Right cardiac atrium (tissue), 5 donors: ENCODE measurements around the gene MYMX. TPM values are rescaled to one million over a fixed set of nuclear protein-coding genes. Genes with fewer than 3 reads are reported as not detected.
"Not testable (repeated sequence)": the region's sequence is repeated elsewhere in the genome, so short reads cannot be mapped to it uniquely, and the experiment has no call there.

Source experiments
- ATAC-seq, 2 donors: fragments of 200-7000 bp; cut with Tn5 transposase; one replicate each; pipeline versions ENCODE4 v1.8.0 to v1.9.1; 2020; ENCODE audit warnings: moderate library complexity in 2 of 2, mild to moderate bottlenecking in 1 of 2
- DNase-seq, 3 donors: peaks; one replicate each; pipeline ENCODE4 v3.0.0-alpha.2; 2020
- H3K27ac ChIP-seq: one replicate; pipeline ENCODE4 v1.5.1; 2013; ENCODE audit warnings: mild to moderate bottlenecking, low read length, control low read depth, moderate library complexity
- H3K27me3 ChIP-seq: one replicate; pipeline ENCODE4 v1.6.1; 2013; ENCODE audit not compliant: control insufficient read depth, insufficient read depth
- H3K4me1 ChIP-seq: one replicate; pipeline ENCODE4 v1.6.1; 2013; ENCODE audit warnings: low read length; ENCODE audit not compliant: control insufficient read depth, insufficient read depth
- H3K4me3 ChIP-seq: one replicate; pipeline ENCODE4 v1.5.1; 2013; ENCODE audit warnings: low read length, control low read depth
- H3K9me3 ChIP-seq: one replicate; pipeline ENCODE4 v1.6.1; 2013; ENCODE audit warnings: low read length; ENCODE audit not compliant: control insufficient read depth
- WGBS: extraction: QIAGEN DNeasy Blood & Tissue Kit; methylation state at CpG from one replicate; pipeline ENCODE4 v1.1.7; 2013; 5-methylcytosine and 5-hydroxymethylcytosine counted together
- intact Hi-C, 4 donors: fragments of 100-400 bp; cut with DNase I; formaldehyde crosslinking; loops; one replicate each; pipeline versions ENCODE4 v1.11.0 to v1.14.0; 2022 to 2023
- polyA plus RNA-seq: library from polyadenylated mRNA; stranded (reverse); fragments of 200-250 nt; gene quantifications from one replicate; pipeline ENCODE4 v1.2.3, GENCODE V29; 2013
- total RNA-seq, 4 donors: library from RNA; stranded (reverse); fragmentation: NEBNext Ultra II Directional; extraction: Animal tissue kit (Norgen Biotek cat#: 25700); gene quantifications; one replicate each; pipeline ENCODE4 v1.2.1, GENCODE V29; 2021
- donor health status: healthy with polysubstance abuse.
- donor health status: DM: no; HTN: yes; CAD: no.
- donor health status: DM: no; HTN: no; CAD: no.
- donor health status: DM: no; HTN: yes; CAD: no; lungs with severe emphysema.
- donor health status: DM: yes; HTN: yes; CAD: no.

MYMX gene
- total and polyA plus RNA-seq, 5 donors, result 0.54 to 2.3 (median 0.83) TPM

GRCh38 chr6:44188819-44189218 is 27.9 kb upstream of the MYMX start:
- intact Hi-C loops, result no loop called here
- no peaks in the 10 kb centered on the region for H3K4me1 ChIP-seq
- ATAC-seq (no peak), DNase-seq (no peak)
- 89% methylated on average over 2 of the region's 2 CpGs for WGBS
- no peaks in the 10 kb centered on the region for H3K9me3 ChIP-seq
- H3K27ac ChIP-seq, result no peak overlapping the region
- H3K27me3 ChIP-seq, result no peaks in the 10 kb centered on the region
- H3K4me3 ChIP-seq, result no peak overlapping the region

DNA sequence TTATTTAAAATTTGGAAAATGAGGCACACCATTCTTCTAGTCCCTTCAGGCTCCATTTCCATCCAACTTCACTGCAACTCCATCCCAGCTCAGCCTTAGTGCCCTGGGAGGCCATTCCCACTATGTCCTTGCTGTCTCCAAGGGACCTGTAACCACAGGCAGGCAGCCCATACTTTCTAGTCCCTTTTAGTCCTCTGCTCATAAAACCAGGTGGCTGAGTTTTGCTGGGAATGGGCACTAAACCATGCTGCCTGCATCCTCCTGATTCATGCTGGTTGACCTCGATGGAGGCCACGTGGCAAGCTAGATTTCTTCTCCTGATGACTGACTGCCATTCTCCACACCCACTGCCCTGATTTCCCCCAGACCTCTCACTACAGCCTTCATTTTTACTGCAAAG is 27.5 kb upstream of the MYMX start:
- Histone ChIP-seq H3K4me3 (no peak overlapping the region), H3K27ac (no peak overlapping the region), H3K9me3 (no peaks in the 10 kb centered on the region), H3K4me1 (no peaks in the 10 kb centered on the region), H3K27me3 (no peaks in the 10 kb centered on the region)
- 75% methylated on average over 2 of the region's 2 CpGs for WGBS
- no peak for DNase-seq
- intact Hi-C loops, result no loop called here
- no peak for ATAC-seq

DNA sequence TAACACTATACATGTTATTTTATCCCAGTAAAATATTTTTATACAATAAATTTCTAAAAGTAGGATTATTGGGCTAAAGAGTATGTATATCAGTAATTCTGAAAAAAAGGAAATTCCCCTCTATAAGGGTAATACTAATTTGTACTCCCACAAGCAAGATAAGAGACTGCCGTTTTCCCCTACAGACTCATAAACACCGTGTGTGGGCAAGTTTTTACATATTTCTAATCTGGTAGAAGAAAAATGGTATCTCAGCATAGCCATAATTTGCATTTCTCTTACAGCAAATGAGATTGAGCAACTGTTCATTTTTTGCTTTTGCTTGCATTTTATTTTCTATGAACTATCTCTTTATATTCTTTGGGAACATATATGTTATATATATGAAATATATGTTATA is 26.0 kb upstream of the MYMX start:
- H3K27me3 ChIP-seq, result no peaks in the 10 kb centered on the region
- H3K4me3 ChIP-seq, result no peak overlapping the region
- intact Hi-C loops, result no loop called here
- ATAC-seq (no peak), DNase-seq (no peak)
- WGBS, result 32% methylated on average over 2 of the region's 2 CpGs
- H3K4me1 ChIP-seq, result no peaks in the 10 kb centered on the region
- no peaks in the 10 kb centered on the region for H3K9me3 ChIP-seq
- H3K27ac ChIP-seq, result no peak overlapping the region

DNA sequence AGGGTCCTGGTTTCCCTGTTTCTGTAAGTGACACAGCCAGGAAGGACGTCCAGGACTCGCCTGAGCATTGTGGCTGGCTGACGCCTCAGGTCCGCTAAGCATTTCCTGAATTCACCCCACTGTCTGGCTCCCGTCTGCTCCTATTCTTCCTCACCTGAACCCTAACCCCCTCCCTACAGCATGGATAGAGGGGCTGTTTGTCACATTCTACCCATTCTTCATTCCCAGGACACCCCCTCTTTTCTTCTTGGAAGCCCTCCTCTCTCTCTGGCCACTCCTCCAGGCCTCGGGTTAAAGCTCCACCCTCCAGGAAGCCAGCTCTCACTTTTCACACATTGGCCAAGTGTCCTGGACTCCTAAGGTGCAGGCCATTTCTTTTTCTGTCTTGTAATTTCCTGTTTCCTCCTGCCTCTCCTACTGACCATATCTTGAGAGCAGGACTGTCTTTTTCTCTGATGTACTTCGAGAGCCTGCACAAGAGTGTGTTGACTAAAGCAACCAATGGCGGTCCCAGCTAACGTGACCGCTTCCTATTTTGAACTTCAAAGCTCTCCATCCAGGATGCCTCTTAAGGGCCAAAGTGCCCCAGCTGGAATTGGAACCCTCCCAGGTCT is 24.2 kb upstream of the MYMX start:
- H3K27ac ChIP-seq, result no peak overlapping the region
- ATAC-seq (peak; percentile 79 to 94), DNase-seq (no peak)
- no peaks in the 10 kb centered on the region for H3K27me3 ChIP-seq
- no peaks in the 10 kb centered on the region for H3K4me1 ChIP-seq
- H3K4me3 ChIP-seq, result peak overlapping the region; percentile 1
- H3K9me3 ChIP-seq, result no peaks in the 10 kb centered on the region
- intact Hi-C loops, result no loop called here
- 40% methylated on average over 10 of the region's 10 CpGs for WGBS

DNA sequence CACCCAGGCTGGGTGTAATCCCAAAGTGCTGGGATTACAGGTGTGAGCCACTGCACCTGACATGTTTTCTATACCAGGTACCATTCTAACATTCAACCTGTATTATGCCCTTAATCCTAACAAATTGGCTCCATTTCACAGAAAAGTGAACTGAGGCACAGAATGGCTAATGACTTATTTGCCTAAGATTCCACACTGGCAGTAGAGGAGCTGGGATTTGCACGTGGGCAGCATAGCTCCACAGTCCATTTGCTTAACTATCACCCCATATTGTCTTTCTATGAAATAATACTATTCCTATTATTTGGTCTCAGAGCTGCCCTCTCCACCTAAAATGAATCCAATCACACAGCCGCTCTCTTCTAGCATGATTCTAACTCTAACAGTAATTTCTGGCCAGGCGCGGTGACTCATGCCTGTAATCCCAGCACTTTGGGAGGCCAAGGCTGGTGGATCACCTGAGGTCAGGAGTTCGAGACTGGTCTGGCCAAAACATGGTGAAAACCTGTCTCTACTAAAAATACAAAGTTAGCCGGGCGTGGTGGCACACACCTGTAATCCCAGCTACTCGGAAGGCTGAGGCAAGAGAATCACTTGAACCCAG is 23.3 kb upstream of the MYMX start:
- WGBS, result 94% methylated on average over 8 of the region's 8 CpGs
- H3K27ac ChIP-seq, result no peak overlapping the region
- no peaks in the 10 kb centered on the region for H3K9me3 ChIP-seq
- ATAC-seq (no peak), DNase-seq (no peak)
- no peaks in the 10 kb centered on the region for H3K4me1 ChIP-seq
- no peak overlapping the region for H3K4me3 ChIP-seq
- intact Hi-C loops, result no loop called here
- H3K27me3 ChIP-seq, result no peaks in the 10 kb centered on the region

DNA sequence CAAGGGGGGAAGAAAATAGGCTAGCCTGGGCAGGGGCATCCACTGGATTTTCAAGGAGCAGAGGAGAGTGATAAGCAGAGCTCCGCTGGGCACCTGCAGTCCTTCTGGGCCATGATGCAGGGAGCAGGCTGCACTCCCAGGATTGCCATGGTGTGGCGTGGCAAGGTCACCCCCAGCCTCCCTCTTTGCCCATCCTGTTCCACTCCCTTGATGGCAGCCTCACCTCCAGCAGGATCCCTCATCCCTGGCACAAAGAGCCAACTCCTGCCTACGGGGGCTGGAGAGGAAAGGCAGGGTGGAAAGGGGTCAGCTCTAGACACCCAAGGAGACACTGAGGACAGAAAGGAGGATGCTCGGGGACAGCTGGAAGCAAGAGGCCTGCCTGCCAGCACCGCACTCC is 22.4 kb upstream of the MYMX start:
- H3K4me1 ChIP-seq, result no peaks in the 10 kb centered on the region
- DNase-seq (no peak), ATAC-seq (no peak)
- intact Hi-C loops, result no loop called here
- no peak overlapping the region for H3K27ac ChIP-seq
- H3K27me3 ChIP-seq, result no peaks in the 10 kb centered on the region
- H3K9me3 ChIP-seq, result no peaks in the 10 kb centered on the region
- no peak overlapping the region for H3K4me3 ChIP-seq
- 79% methylated on average over 5 of the region's 5 CpGs for WGBS

DNA sequence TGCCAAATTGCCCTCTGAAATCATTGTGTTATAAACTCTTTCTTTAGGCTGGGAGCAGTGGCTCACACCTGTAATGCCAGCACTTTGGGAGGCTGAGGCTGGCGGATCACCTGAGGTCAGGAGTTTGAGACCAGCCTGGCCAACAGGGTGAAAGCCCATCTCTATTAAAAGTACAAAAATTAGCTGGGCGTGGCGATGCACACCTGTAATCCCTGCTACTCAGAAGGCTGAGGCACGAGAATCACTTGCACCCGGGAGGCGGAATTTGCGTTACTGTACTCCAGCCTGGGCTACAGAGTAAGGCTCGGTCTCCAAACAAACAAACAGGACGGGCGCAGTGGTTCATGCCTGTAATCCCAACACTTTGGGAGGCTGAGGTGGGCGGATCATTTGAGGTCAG is 20.4 kb upstream of the MYMX start:
- H3K27me3 ChIP-seq, H3K4me3 ChIP-seq, H3K9me3 ChIP-seq, H3K27ac ChIP-seq, H3K4me1 ChIP-seq, intact Hi-C loops, DNase-seq, ATAC-seq: not testable (repeated sequence)
- 93% methylated on average over 11 of the region's 11 CpGs for WGBS

DNA sequence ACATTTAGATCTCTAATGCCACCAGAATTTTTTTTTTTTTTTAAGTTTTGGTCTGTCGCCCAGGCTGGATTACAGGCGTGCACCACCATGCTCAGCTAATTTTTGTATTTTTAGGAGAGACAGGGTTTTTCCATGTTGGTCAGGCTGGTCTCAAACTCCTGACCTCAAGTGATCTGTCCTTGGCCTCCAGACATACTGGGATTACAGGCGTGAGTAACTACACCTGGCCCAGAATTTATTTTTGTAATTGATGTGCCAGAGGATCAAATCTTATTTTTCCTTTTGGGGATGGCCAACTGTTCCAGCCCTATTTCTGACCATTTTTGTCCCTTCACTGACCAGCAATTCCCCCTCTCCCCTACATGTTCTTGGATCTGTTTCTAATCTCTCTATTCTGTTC is 18.0 kb upstream of the MYMX start:
- intact Hi-C loops, result no loop called here
- H3K4me3 ChIP-seq, result no peak overlapping the region
- no peaks in the 10 kb centered on the region for H3K27me3 ChIP-seq
- no peak overlapping the region for H3K27ac ChIP-seq
- peaks cover 6% of the 10 kb centered on the region for H3K4me1 ChIP-seq
- ATAC-seq (no peak), DNase-seq (no peak)
- WGBS, result 82% methylated on average over 3 of the region's 3 CpGs
- H3K9me3 ChIP-seq, result no peaks in the 10 kb centered on the region

DNA sequence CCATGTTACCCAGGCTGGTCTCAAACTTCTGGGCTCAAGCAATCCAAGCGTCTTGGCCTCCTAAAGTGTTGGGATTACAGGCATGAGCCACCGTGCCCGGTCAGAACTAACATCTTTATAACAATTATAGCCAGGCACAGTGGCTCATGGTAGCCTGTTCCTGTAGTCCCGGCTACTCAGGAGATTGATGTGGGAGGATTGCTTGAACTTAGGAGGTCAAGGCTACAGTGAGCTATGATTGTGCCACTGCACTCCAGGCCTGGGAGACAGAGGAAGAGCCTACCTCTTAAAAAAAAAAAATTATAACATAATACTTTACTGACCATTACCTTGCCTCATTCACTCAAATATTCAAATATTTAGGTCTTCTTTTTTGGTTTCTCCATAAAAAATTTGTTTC is 16.8 kb upstream of the MYMX start:
- DNase-seq, result no peak
- no peak for ATAC-seq
- intact Hi-C loops, result no loop called here
- Histone ChIP-seq H3K4me1 (peaks cover 6% of the 10 kb centered on the region), H3K9me3 (no peaks in the 10 kb centered on the region), H3K4me3 (no peak overlapping the region), H3K27ac (no peak overlapping the region), H3K27me3 (no peaks in the 10 kb centered on the region)
- WGBS, result 94% methylated on average over 4 of the region's 4 CpGs

- WGBS, result 96% methylated on average over 3 of the region's 3 CpGs
- Histone ChIP-seq H3K9me3 (no peaks in the 10 kb centered on the region), H3K4me3 (no peak overlapping the region), H3K27me3 (no peaks in the 10 kb centered on the region), H3K27ac (no peak overlapping the region), H3K4me1 (peaks cover 6% of the 10 kb centered on the region)
- DNase-seq (no peak), ATAC-seq (no peak)
- intact Hi-C loops, result no loop called here
Observed at GRCh38 chr6:44201200-44201599, 15.5 kb upstream of the MYMX start.

- intact Hi-C loops, result no loop called here
- no peaks in the 10 kb centered on the region for H3K9me3 ChIP-seq
- H3K27ac ChIP-seq, result no peak overlapping the region
- H3K4me3 ChIP-seq, result no peak overlapping the region
- peaks cover 6% of the 10 kb centered on the region for H3K4me1 ChIP-seq
- ATAC-seq, result peak; percentile 16 to 21
- no peak for DNase-seq
- 72% methylated on average over 11 of the region's 11 CpGs for WGBS
- no peaks in the 10 kb centered on the region for H3K27me3 ChIP-seq
Observed at GRCh38 chr6:44201638-44202303, 15.0 kb upstream of the MYMX start.
